GM13977 (cell line): Measurements from ENCODE around the gene MAGEA6.
"Not testable (repeated sequence)": the region's sequence is repeated elsewhere in the genome, so short reads cannot be mapped to it uniquely, and the experiment has no call there.

Experiments used
- DNase-seq: peaks from one replicate; pipeline ENCODE4 v3.0.0; 2012; ENCODE audit warnings: low spot score
- in situ Hi-C: fragments of 300-500 bp; cut with MboI; formaldehyde crosslinking; loops from one replicate; pipeline ENCODE4 v1.12.0; 2022; ENCODE audit warnings: low sequenced_read_pairs, low pct_unique_long_range_greater_than_20kb, mixed read lengths, inconsistent platforms; ENCODE audit not compliant: unreplicated experiment
- TF ChIP-seq, protein P1 (sequence below): IDR thresholded peaks from 2 replicates; pipeline ENCODE4 v1.5.1; 2012; ENCODE audit warnings: mild to moderate bottlenecking, control low read depth; ENCODE audit not compliant: insufficient read depth; ENCODE audit errors: extremely low read depth, missing control alignments

MAGEA6 gene

GRCh38 chrX:152810403-152810802, 40.9 kb upstream of the MAGEA6 start:
- DNase-seq, result no peak
- in situ Hi-C loops, result loop anchor here (25.0 kb wide), 2 partner anchors 148 to 1048 kb away; no protein-coding TSS in a partner anchor
- TF ChIP-seq, protein P1, sequence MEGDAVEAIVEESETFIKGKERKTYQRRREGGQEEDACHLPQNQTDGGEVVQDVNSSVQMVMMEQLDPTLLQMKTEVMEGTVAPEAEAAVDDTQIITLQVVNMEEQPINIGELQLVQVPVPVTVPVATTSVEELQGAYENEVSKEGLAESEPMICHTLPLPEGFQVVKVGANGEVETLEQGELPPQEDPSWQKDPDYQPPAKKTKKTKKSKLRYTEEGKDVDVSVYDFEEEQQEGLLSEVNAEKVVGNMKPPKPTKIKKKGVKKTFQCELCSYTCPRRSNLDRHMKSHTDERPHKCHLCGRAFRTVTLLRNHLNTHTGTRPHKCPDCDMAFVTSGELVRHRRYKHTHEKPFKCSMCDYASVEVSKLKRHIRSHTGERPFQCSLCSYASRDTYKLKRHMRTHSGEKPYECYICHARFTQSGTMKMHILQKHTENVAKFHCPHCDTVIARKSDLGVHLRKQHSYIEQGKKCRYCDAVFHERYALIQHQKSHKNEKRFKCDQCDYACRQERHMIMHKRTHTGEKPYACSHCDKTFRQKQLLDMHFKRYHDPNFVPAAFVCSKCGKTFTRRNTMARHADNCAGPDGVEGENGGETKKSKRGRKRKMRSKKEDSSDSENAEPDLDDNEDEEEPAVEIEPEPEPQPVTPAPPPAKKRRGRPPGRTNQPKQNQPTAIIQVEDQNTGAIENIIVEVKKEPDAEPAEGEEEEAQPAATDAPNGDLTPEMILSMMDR, result no peak

DNA sequence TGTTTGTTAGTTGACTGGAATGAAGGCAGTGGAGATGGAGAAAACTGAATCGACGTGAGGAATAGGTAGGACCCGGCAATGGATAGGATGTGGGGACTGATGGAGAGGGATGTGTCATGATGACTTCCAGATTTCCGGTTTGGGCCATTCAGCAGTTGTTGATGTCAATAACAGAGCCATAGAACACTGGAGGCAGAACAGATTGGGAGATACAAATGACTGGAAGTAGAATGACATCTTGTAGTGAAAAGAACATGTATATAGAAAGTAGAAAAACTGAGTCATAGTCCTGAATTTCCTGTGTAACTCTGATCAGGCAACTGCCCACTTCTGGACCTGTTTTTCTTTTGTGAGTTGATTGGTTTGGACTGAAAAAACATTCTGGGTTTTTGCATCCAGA, 36.5 kb upstream of the MAGEA6 start:
- in situ Hi-C loops, result loop anchor here (25.0 kb wide), 2 partner anchors 144 to 1044 kb away; no protein-coding TSS in a partner anchor
- TF ChIP-seq, protein P1, result no peak

GRCh38 chrX:152798945-152799344, 29.5 kb upstream of the MAGEA6 start:
- in situ Hi-C loops, result no loop called here
- TF ChIP-seq, protein P1, result no peak
- DNase-seq, result no peak

More for the DNA sequence above, 36.5 kb upstream of the MAGEA6 start:
- no peak for DNase-seq

DNA sequence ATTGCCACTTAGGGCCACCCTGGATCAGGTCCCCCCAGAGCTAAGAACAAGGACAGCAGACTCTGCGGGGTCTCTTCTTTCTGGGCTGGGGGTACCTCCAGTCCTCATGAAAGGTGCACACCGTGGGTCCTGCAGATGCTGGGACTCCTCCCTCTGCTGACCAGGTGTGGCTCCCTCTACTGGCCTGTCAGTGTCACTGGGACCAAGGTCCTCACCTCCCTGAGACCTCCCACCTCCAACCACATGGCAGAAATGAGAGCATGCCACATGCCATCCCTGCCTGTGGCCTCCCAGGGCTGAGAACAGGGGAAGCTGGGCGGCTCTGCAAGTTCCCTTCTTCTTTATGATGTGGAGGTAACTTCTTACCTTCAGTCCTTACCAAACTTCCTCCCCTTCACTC, 17.6 kb upstream of the MAGEA6 start:
- in situ Hi-C loops, DNase-seq: not testable (repeated sequence)

GRCh38 chrX:152766562-152766961, 2.9 kb downstream of the MAGEA6 start:
- DNase-seq, in situ Hi-C loops: not testable (repeated sequence)

DNA sequence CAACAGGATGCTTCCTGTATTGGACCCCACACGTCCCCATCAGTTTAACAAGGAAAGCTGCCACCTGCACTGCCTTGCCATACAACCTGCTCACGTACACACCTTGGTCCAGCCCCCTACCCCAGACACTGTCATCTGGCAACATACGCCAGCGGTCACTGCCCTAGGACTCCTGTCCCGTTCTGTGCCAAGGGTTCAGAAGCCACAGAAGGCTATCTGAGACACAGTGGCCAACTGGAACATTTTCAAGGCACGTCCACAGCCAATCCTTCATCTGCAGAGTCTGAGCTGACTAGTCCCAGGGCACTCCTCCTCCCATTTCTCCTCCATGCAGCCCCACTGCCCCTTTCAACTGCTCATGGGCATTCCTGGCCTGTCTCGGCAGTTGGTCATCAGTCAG, 7.9 kb downstream of the MAGEA6 start:
- in situ Hi-C loops, DNase-seq: not testable (repeated sequence)

- in situ Hi-C loops, DNase-seq: not testable (repeated sequence)
These were observed 9.9 kb downstream of the MAGEA6 start for GRCh38 chrX:152759544-152759943.

GRCh38 chrX:152758918-152759317, 10.6 kb downstream of the MAGEA6 start, which contains the start of gene CSAG3:
TSS of gene CSAG3 (plus strand) at chrX:152759218.
- DNase-seq, in situ Hi-C loops: not testable (repeated sequence)

DNA sequence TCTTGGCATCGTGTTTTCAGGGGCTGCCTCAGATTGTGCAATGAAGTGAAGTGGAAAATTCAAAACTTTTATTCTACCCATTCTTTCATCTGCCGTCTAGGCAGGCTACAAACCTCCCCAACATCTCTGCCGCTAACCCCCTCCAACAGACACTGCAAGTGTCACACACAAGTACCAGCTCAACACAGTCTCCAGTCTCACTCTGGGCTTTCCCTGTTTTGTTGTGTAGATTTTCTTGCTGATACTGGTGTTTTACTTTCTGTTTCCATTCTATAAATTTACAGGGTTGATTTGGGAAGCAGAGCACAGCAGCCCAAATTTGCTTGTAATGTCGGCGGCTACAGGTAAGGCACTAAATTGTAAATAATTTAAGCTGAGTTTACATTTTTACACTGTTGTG, 14.6 kb downstream of the MAGEA6 start:
- in situ Hi-C loops, DNase-seq: not testable (repeated sequence)

DNA sequence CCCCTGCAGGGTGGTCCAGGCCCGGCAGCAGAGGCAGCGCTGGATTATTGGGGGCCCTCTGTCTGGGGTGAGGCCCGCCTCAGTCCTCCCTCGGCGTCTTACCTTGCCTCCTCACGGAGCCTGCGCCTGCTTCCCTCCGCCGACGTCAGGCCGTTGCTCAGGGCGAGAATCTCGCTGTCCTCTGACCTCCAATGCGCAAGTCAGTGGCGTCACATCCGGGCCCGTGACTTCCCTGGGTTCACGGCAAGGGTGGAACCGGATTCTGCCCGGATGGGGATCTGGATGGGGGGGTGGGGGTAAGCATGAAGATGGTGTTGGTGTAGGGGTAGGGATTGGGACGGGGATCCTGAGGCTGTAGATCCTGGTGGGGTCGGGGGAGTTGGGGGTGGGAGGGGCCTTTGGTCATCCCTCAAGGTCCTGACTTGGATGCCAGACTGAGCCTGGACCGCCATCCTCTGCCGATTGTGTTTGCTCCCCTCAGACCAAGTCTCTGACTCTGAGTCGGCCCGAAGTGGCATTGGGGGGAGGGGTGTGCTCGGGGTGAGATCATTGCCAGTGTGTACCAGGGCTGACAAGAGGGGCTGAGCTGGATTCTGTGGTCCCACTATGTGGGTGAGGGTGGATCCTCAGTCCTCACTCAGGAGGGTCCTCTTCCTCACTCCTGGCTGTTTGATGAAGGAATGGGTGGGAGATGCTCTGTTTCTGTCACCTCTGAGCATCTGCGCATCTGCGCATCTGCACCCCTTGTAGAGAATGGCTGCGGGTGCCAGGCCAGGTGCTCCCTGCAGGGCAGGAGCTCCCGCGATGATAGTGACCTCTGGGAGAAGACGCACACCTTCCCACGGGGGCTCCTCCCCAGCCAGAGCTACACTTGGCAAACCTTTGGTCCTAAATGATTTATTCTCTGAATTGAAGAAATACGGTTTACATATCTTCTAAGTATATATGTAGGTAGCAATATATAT, 15.5 kb downstream of the MAGEA6 start, which contains the start of gene MAGEA2:
MAGEA2 (minus strand) TSS at position 157 of the 965 bp plus-strand sequence. CDS start 2,479 bp downstream, outside the sequence.
- DNase-seq, in situ Hi-C loops: not testable (repeated sequence)
